ENCODE measurements around the gene CYB561D2. TPM values are rescaled to one million over a fixed set of nuclear protein-coding genes. Genes with fewer than 3 reads are reported as not detected.

The CYB561D2 gene
- total and polyA plus RNA-seq, 9 of the 15 experiments (the other 6 are each of a cell fraction or from before 2014, with no cell fraction given), result 4.2 to 16.6 (median 9.4) TPM

DNA sequence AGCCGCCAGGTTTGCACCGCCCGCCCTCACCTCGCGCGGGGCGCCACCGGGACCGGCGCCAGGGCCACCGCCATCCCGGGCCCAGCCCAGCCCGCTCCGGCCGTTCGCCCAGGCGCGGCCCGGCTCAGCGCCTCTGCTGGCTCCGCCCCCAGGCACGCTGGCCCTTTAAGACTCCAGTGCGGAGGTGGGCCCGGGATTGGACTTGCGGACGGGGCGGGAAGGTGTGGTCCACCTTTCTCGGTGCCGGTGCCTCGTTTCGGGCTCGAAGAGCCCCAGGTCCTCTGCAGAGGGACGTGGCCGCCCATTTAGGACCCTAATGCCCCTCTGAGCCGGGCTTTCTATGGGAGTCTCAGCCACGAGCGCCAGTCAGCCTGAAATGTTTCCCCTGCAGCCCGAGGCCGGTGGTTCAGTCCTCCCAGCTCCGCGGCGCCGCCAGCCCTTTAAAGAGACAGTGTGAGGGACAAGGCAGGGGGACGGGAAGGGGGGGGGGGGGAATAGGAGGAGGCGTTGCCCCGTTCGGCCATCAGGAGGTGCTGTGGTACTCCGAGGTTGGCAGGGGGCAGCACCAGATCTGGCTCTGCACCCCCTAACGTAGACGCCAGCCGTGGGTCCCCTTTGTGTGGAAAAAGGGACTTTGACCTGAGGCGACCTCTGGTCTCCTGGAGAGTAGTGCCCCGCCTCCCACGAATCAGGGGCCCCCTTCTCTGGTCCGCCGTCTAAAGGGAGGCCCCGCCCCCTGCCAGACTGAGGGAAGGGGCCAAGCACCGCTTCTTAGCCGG lies 29.1 kb upstream of the CYB561D2 start (continued):
- TF ChIP-seq, protein P1, sequence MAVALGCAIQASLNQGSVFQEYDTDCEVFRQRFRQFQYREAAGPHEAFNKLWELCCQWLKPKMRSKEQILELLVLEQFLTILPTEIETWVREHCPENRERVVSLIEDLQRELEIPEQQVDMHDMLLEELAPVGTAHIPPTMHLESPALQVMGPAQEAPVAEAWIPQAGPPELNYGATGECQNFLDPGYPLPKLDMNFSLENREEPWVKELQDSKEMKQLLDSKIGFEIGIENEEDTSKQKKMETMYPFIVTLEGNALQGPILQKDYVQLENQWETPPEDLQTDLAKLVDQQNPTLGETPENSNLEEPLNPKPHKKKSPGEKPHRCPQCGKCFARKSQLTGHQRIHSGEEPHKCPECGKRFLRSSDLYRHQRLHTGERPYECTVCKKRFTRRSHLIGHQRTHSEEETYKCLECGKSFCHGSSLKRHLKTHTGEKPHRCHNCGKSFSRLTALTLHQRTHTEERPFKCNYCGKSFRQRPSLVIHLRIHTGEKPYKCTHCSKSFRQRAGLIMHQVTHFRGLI (CRISPR knock-in tag; IDR thresholded peaks at IDR 0.05), result no peak; the same call in 1 of the 2 replicates
- TF ChIP-seq RB1 (IDR thresholded peaks at IDR 0.05; ENCODE audit: low read depth) (peak; percentile 48; the same call in 1 of the 2 replicates), HLTF (IDR thresholded peaks at IDR 0.05) (no peak), NFRKB (IDR thresholded peaks at IDR 0.05; ENCODE audit: low read depth) (no peak), MAFG (tag; conservative IDR thresholded peaks at IDR 0.05) (no peak), SIN3B (IDR thresholded peaks at IDR 0.05; ENCODE audit: low read depth) (0 out of 2 replicates have a peak, but pooled peaks have one; percentile 36), IRF9 (tag; IDR thresholded peaks at IDR 0.05) (no peak), NCOR1 (IDR thresholded peaks at IDR 0.05) (no peak), ID3 (CRISPR knock-in tag; IDR thresholded peaks at IDR 0.05) (no peak), ID3 (tag; IDR thresholded peaks at IDR 0.05) (peak; percentile 51; the same call in 1 of the 2 replicates), TCF7L2 (IDR thresholded peaks at IDR 0.05; ENCODE audit: low read depth, low read length) (peak; percentile 90), RBM25 (IDR thresholded peaks at IDR 0.05; ENCODE audit: low read depth, low read length, severe bottlenecking) (peak; percentile 31), HDAC3 (IDR thresholded peaks at IDR 0.05; ENCODE audit: borderline replicate concordance, partially characterized antibody) (no peak), SMAD3 (CRISPR knock-in tag; conservative IDR thresholded peaks at IDR 0.05) (no peak), NEUROD1 (IDR thresholded peaks at IDR 0.05; ENCODE audit: borderline replicate concordance, low read depth, low read length, partially characterized antibody) (peak; percentile 97), RNF2 (IDR thresholded peaks at IDR 0.05) (peak; percentile 89; the same call in 1 of the 2 replicates), EP400 (IDR thresholded peaks at IDR 0.05) (peak; percentile 73; the same call in 1 of the 2 replicates)
- TF ChIP-seq, protein P2, sequence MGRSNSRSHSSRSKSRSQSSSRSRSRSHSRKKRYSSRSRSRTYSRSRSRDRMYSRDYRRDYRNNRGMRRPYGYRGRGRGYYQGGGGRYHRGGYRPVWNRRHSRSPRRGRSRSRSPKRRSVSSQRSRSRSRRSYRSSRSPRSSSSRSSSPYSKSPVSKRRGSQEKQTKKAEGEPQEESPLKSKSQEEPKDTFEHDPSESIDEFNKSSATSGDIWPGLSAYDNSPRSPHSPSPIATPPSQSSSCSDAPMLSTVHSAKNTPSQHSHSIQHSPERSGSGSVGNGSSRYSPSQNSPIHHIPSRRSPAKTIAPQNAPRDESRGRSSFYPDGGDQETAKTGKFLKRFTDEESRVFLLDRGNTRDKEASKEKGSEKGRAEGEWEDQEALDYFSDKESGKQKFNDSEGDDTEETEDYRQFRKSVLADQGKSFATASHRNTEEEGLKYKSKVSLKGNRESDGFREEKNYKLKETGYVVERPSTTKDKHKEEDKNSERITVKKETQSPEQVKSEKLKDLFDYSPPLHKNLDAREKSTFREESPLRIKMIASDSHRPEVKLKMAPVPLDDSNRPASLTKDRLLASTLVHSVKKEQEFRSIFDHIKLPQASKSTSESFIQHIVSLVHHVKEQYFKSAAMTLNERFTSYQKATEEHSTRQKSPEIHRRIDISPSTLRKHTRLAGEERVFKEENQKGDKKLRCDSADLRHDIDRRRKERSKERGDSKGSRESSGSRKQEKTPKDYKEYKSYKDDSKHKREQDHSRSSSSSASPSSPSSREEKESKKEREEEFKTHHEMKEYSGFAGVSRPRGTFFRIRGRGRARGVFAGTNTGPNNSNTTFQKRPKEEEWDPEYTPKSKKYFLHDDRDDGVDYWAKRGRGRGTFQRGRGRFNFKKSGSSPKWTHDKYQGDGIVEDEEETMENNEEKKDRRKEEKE (IDR thresholded peaks at IDR 0.05; ENCODE audit: borderline replicate concordance in 1 of 2, control insufficient read depth in 1 of 2, low read depth in 2 of 2, low read length in 1 of 2), result peak in 1 of 2 experiments; percentile 96; a peak in 2 of 4 replicates
